GM19043 (cell line): Measurements from ENCODE around the gene TOR1A.

Experiments used
- ATAC-seq: cut with Tn5 transposase; IDR thresholded peaks from one replicate; pipeline ENCODE4 v1.9.1; 2021; ENCODE audit warnings: low read depth; ENCODE audit not compliant: unreplicated experiment

Gene TOR1A

GRCh38 chr9:129823935-129824601, at the start of gene TOR1A:
Gene TOR1A (minus strand): TSS chr9:129824136. CDS start chr9:129824085, 51 bp downstream.
- ATAC-seq: peak; percentile 86

- ATAC-seq: no peak
Measured at GRCh38 chr9:129871046-129871445, 47.1 kb upstream of the TOR1A start.

- no peak for ATAC-seq
Measured at GRCh38 chr9:129869585-129870501, 45.9 kb upstream of the TOR1A start.

- ATAC-seq: no peak
Measured at GRCh38 chr9:129868872-129869486, 45.0 kb upstream of the TOR1A start.

- ATAC-seq: no peak
Measured at GRCh38 chr9:129868023-129868871, 44.3 kb upstream of the TOR1A start.

GRCh38 chr9:129867136-129868022, 43.4 kb upstream of the TOR1A start:
- no peak for ATAC-seq

GRCh38 chr9:129866394-129867135, 42.6 kb upstream of the TOR1A start:
- ATAC-seq: no peak

GRCh38 chr9:129865668-129866320, 41.9 kb upstream of the TOR1A start:
- ATAC-seq: no peak

GRCh38 chr9:129864991-129865647, 41.2 kb upstream of the TOR1A start:
- ATAC-seq: no peak

GRCh38 chr9:129863059-129863690, 39.2 kb upstream of the TOR1A start:
- no peak for ATAC-seq

GRCh38 chr9:129861447-129861827, 37.5 kb upstream of the TOR1A start:
- no peak for ATAC-seq

GRCh38 chr9:129860653-129861446, 36.9 kb upstream of the TOR1A start:
- no peak for ATAC-seq

- ATAC-seq: no peak
Measured at GRCh38 chr9:129858167-129858962, 34.4 kb upstream of the TOR1A start.

GRCh38 chr9:129857207-129857606, 33.3 kb upstream of the TOR1A start:
- no peak for ATAC-seq

GRCh38 chr9:129854588-129855110, 30.7 kb upstream of the TOR1A start:
- ATAC-seq: no peak
